NCI-H524 (cell line): ENCODE data around the gene MAPK8IP1.

Experiments
- DNase-seq, 2 experiments: peaks; one replicate each; lab custom pipeline; 2025; lab: John Stamatoyannopoulos, UW

MAPK8IP1 gene

DNA sequence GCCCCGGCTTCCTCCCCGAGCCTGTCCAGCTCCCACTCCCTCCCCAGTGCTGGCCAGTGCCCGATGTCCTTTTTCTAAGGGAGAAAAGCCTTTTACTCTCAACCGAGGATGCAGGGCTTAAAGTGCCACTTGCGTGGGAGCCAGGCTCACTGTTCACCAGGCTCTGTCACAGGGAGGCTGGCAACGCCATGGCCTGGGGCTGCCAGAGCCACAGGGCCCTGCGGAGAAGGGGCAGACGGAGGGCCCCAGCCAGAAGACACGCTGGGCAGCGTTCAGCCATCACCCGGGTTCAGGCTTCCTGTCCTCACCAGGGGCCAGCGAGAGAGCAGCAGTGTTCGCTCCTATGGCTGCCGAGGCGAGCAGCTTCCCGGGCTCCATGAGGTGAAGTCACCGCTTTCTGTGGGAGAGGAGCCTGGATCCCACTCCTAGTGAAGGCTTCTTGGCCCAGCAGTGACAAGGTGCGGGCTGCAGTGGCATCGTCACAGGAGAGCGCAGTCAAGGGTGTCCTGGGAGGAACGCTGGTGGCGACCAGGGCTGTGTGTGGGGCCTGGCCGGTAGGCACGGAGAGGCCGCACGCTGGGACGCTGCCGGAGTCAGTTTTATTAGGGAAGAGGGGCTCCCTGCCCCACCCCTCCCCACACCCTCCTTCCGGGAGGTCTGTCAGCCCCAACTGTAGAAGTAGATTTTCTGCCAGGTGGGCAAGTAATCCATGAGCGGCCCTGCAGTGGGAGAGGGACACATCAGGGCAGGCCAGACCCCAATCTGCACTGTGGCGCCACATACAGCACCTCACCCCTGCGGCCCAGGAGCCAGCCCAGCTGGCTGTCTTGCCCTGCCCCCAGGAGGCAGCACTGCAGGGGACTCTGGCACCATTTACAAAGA lies 24.4 kb downstream of the MAPK8IP1 start:
- no peak for DNase-seq

DNA sequence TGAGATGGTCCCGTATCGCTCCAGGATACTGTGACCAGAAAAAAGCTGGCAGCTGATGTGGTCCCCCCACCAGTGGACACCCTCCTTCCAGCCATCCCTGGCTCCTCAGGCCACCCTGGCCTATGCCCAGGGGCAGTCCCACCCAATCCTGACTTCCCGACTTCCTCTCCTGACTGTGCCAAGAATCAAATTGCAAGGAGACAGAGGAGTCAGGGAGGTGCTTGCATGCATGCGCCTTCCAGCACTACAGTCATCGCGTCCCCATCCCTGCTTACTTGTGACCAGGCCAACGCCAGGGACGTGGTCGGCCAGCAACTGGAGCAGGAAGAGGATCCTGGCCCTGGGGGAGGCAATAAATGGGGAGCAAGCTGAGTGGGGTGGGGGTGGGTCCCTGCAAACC lies 25.2 kb downstream of the MAPK8IP1 start:
- no peak for DNase-seq

DNA sequence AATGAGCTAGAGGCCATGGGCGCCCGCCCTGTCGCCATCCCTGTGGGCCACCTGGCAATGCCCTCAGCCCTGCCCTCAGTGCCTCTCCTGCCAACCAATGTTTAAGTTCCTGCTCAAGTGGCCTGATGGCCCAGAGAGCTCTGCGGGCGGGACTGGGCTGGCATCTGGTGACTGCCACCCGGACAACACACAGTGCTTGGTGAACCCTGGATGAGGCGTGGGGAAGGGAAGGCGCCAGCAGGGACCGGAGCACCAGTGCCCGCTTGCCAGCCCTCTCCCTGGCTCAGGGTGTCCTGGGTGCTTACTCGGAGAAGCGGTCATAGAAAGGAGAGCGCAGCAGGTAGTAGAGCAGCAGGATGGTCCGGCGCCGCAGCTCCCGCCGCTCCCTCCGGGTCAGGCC lies 28.1 kb downstream of the MAPK8IP1 start:
- DNase-seq: no peak

DNA sequence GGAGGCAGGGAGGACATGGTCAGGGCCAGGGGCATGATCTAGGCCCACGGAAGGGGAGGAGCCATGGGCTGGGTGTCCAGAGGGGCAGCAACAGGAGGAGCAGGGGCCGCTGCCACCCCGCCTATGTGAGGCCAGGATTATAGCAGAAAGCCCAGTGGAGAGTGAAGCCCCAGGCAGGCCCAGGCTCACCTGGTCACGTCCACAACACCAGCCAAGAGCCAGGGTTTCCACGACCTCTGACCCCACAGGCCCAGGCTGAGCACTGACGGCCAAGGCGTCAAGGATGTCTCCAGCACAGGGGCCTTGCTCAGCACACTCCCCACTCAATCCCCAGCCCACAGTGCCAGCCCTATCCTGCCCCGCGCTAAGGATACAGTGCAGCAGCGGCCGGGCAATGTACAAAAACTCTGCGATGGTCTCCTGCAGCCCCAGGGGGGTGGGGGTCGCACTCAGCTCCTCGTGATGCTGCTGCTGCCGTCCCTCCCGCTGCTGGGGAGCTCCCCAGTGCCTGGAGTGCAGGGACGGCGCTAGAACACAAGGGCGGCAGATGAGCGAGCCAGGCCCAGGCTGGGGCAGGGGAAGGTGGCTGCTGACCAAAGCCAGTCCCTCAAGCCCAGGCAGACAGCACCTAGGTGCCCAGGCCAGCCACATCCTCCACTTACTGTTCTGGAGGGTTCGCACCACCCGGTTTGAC lies 28.6 kb downstream of the MAPK8IP1 start:
- DNase-seq: no peak

DNA sequence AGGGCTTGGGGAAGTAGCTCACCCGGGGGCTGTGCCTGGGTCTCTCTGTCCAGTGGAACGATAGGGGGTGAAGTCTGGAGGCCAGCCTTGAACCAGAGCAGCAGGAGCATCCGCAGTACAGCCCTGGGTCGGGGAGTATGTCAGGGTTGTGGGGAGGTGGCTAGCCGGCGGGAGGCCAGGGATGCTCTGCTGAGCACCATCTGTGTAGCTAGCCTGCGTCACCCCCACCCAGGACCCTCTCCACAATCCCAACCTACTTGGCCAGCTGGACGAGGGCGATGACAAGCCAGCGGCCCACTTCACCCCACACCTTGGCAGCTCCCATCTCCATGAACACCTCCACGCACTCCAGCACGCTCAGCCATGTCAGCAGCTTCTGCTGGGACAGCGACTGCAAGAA lies 30.0 kb downstream of the MAPK8IP1 start:
- no peak for DNase-seq

DNA sequence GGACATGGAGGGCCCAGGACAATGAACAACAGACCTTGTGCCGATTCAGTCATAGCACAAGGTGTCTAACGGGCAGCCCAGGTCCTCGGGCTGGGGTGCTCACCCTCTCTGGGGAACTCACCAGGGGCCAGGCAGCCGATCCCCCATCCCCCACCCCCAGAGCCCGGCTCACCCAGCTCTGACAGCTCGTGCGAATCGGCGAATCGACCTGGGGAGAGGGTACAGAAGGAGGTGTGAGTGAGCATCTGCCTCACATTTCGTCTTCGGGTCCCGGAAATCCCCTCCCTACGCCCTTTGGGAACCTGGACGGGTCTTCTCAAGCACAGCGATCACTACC lies 31.8 kb downstream of the MAPK8IP1 start:
- DNase-seq: no peak

DNA sequence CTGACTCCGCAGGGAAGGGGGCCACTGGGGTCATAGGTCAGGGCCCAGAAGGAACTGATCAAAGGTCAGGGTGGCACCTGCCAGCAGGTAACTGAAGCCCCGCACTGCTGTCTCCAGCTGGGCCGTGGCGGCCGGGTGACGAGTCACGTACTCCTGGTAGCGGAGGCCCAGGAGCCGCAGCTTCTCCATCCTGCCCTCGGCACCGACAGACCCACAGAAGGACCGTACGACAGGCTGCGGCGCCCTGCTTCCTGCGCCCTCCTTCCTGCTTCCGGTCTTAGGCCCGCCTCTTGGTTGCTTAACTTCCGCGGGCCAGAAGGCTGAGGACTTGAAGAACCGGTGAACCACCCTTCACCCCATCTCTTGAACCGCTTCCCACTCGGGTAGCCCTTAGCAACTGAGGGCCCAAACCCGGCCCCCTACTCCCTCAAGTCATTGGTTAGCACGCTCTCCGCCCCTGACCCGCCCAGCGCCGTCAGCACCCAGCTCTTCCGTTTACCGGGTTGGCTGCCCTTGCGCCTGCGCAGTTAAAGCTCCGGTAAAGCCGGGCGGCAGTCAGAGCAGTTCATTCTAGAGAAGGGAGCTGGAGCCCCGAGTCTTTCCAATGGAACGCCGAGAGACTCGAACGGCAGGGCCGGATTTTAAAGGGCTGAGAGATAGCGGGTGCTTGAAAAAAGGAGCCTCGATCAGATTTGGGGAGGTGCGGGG lies 32.3 kb downstream of the MAPK8IP1 start, which contains the start of gene PEX16:
TSS of gene PEX16 (minus strand) at position 255 of the 708 bp plus-strand sequence. CDS start at position 189, 66 bp downstream.
- DNase-seq: peak; percentile 96 to 97

DNA sequence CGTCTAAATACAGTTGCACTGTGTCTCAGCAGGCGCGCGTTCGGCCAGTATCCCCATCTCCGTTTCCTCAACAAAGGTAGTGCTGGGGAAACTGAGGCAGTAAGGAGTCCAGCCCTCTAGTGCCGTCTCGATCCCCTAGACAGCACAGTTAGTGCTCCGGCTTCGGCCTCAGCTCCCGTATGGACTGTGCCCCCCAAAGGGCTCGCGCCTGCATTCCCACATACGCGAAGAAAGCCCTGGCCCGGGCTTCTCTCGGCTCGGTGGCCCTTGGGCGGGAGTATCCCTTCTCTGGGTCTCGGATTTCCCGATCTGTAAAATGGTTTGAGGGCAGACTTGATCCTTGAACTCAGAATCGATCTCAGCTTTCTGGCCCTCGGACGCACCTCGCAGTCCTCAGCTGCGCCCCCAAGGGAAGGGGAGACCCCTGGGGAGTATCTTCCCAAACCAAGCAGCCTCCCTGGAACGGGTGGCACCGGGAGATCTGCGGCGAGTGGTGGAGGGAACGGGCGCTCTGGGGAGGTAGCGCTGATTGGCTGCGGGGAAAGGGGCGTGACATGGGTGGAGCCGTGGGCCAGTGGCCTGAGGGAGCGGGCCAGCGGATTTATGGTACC lies 33.0 kb downstream of the MAPK8IP1 start:
- peak; percentile 28 to 68 for DNase-seq

DNA sequence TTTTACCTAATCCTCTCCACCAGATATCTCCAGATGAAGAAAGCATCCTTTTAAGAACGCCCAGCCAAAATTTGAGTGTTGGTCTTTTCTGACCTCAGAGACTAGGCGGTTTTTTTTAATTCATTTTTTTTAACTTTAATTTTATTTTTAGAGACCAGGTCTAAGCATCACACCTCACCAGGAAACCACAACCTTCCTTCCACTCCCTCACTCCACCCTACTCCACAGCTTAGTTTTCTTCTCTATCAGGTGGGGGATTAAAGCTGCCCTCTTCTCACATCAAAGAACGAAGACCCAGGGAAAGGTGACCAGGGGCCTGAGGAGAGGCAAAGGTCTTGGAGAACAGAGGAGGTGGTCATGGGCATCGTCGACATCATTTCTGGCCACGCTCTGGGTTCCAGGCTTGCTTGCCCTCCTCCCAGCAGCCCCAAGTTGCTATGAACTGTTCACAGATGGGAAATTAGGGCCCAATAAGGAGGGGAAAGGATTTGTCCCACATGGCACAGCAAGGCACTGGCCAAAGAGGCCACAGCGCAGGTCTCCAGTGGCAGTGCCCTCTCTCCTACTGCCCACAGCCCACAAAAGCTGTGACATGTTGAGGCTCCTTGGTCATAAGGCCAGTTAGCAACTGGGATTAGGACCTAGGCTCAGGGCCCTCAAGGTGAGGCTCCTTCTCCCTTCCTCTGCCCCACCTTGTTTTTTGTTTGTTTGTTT lies 33.7 kb downstream of the MAPK8IP1 start:
- no peak for DNase-seq

DNA sequence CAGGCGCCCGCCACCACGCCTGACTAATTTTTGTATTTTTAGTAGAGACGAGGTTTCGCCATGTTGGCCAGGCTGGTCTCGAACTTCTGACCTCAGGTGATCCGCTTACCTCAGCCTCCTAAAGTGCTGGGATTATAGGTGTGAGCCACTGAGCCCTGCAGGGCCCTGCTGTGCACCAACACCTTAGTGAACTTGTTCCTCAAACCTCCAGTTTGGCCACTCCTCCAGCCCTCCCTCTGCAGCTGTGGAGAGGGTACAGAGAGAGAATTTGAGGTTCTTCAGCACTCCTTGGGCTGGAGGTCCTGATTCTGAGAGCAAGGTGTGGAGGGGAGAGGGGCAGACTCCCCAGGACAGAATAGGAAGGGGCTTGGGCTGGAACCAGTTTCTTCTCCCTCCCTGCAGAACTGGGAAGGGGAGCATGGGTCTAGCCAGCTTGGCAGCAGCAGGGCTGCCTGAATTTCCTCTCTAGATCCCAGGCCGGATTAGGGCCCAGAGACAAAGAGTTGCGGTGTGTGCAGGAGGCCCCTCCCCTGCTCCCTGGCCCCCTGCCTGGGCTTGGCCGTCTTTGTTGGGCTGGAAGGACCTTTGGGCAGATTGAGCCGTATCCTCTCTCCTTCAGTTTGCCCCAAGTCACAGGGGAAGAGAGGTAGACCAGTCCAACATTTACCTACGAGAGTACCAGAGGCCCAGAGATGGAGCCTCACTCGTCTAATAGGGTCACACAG lies 34.5 kb downstream of the MAPK8IP1 start:
- DNase-seq: no peak

DNA sequence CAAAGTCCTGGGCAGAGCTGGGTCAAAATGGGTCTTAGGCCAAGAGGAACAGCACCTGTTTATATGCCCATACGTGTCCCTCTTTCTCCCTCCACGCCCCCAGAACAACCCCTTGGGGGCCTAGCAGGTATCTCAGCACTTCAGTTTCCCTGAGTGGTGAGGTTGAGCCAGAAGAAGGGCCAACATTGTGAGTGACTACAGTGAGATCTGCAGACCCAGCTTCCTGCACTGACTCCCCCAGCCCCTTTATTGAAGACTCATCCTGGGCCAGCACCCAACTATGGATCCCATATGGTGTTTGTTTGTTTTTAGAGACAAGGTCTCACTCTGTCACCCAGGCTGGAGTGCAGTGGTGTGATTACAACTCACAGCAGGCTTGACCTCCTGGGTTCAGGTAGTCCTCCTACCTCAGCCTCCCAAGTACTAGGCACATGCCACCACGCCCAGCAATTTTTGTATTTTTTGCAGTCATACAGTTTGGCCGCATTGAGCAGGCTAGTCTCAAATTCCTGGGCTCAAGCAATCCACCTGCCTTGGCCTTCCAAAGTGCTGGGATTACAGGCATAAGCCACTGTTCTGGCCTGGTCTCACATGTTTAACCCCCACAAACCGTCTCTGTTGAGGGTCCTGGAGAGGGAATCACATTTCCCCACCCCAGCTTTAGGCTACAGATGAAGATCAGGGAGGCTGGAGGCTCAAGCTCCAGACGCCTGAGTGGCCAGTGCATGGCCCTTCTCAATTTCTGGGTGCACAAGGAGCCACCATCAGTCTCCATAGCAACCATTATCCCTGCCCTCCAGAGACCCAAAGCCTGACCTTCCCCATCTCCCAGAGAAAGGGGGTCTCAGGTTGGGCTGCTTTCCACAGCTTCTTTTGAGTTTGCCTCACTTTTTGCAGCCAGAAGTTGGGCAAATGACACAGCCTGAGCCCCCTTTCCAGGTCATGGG lies 35.4 kb downstream of the MAPK8IP1 start:
- no peak for DNase-seq

DNA sequence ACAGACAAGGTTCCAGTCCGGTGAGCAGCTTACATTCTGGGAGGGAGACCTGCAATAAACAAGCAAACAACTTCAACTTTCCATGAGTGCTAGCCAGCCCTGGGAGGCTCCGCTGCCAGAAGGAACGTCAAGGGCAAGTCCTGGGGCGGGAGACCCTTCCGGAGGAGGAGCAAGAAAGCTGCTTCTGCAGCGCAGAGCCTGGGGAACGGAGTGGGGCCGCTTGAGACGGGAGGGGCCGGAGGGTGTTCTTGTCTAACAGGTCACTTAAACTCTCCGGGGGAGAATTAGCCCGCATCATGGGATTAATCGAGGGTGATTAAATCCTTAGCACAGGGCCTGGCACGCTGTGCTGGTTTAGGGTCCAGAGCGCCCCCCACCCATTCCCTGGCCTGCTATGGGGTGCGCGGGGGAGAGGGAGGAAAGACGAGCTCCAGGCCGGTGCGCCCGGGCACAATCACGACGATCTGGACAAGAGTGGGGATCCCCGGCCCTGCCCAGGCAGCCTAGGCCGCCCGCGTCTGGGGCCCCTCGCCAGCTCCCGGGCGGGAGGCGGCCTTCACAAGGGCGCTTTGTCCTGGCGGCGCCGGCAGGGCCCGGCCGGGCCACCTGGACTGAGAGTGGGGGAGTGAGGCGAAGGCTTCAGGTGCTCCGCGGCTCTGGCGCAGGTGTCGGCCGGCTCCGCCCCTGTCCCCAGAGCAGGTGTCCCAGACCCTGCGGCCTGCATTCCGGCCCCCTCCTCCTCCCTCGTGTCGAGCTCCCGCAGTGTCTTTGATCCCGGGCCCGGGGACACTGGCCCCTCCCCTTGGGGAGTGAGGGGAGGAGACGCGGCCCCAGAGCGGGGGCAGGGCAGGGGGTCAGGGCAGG lies 36.3 kb downstream of the MAPK8IP1 start:
- peak; percentile 15 to 29 for DNase-seq

DNA sequence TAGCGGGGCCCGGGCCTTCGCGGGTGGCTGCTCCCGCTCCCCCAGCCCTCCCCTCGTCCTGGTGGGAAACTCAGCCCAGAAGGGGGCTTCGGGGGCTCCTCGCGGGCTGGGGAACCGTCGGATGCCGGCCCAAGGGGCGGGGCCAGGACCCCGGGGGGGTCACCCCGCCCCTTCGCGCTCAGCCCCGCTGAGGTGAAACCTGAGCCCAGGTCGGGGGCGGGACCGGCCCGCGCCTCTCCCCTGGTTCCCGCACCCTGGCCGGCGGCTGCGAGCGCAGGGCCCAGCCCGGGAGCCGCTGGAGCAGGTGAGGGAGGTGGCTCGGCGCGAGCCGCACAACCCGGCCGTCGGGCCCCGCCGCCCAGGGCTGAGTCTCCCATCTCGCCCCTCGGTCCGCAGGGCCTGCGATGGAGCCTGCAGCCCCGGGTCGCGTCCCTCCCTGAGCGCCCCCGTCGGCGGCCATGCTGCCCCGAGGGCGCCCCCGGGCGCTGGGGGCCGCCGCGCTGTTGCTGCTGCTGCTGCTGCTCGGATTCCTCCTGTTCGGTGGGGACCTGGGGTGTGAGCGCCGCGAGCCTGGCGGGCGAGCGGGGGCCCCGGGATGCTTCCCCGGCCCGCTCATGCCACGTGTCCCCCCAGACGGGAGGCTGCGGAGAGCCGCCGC lies 37.1 kb downstream of the MAPK8IP1 start, which contains the start of gene LARGE2:
TSS of gene LARGE2 (plus strand) at position 232 of the 658 bp plus-strand sequence. CDS start at position 459, 227 bp downstream.
- DNase-seq: peak in 1 of 2 experiments; percentile 31

DNA sequence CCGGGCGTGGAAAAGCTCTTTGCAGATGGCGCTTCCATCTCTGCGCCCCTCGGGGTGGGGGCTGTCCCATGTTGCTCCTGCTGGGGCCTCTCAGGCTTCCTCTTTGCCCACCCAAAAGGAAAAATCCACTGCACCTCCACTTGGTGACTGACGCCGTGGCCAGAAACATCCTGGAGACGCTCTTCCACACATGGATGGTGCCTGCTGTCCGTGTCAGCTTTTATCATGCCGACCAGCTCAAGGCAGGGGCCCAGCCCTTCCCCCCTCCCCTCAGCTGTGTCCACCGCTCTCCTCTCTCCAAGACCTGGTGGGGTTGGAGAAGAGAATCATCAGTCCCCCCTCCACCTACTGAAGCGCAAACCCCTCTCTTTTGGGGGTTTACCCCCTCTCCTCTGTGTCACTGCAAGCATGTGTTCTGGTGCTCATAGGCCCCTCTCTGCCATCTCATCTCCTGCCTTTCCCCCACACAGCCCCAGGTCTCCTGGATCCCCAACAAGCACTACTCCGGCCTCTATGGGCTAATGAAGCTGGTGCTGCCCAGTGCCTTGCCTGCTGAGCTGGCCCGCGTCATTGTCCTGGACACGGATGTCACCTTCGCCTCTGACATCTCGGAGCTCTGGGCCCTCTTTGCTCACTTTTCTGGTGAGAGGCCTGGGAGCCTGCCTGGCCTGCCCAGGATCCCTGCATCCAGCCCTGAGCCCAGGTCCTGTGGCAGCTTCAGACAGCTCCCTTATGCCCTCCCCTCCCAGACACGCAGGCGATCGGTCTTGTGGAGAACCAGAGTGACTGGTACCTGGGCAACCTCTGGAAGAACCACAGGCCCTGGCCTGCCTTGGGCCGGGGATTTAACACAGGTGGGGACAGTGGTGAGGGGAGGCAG lies 38.8 kb downstream of the MAPK8IP1 start:
- DNase-seq: no peak

DNA sequence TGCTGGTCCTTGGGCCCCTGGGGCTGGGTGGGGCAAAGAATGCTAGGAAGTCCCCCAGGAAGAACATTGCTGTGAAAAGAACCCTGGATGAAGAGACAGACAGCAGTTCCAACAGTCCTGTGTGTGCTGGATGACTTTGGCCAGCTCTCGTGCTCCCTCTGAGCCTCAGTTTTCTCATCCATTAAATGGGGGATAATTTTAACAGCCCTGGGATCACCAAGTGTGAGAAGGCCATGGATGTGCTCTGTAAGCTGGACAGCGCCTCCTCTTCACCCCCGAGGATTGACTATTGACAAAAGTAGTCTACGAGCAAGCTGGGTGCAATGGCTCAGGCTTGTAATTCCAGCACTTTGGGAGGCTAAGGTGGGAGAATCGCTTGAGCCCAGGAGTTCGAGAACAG lies 39.5 kb downstream of the MAPK8IP1 start:
- DNase-seq: no peak

DNA sequence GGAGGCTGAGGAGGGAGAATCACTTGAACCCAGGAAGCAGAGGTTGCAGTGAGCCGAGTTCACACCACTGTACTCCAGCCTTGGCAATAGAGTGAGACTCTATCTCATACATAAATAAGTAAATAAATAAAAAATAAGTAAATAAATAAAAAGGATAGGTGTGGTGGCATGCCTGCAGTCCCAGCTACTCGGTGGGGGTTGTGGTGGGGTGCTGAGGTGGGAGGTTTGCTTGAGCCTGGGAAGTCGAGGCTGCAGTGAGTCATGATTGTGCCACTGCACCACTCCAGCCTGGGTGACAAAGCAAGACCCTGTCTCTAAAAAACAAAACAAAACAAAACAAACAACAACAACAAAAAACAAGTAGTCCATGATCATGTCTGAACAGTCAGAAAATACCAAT lies 40.1 kb downstream of the MAPK8IP1 start:
- DNase-seq: no peak

DNA sequence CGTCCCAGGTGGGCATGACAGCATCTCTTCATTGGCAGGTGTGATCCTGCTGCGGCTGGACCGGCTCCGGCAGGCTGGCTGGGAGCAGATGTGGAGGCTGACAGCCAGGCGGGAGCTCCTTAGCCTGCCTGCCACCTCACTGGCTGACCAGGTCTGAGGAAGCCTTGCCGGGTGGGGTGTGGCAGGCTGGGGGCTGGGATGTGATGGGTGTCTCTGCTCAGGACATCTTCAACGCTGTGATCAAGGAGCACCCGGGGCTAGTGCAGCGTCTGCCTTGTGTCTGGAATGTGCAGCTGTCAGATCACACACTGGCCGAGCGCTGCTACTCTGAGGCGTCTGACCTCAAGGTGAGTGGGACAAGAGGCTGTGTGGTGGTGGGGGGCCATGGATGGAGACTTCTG lies 40.5 kb downstream of the MAPK8IP1 start:
- no peak for DNase-seq
